NOMO-1 treated with DMSO at 0.1 percent for 48 hours (cell line): ENCODE results near the gene ZNHIT1.

Experiments
- DNase-seq: peaks from one replicate; lab custom pipeline; 2025; ENCODE audit not compliant: unreplicated experiment; lab: John Stamatoyannopoulos, UW

The ZNHIT1 gene

GRCh38 chr7:101217388-101218235, at the start of gene ZNHIT1, which contains the start of gene PLOD3:
TSS of gene ZNHIT1 (plus strand) at chr7:101218165. CDS start at chr7:101218196, 31 bp downstream.
TSS of gene PLOD3 (minus strand) at chr7:101217581. CDS start at chr7:101217274, 307 bp downstream.
- peak; percentile 99 for DNase-seq

- DNase-seq = no peak
Observed at GRCh38 chr7:101168412-101169049, 49.4 kb upstream of the ZNHIT1 start.

GRCh38 chr7:101169110-101169837, 48.7 kb upstream of the ZNHIT1 start:
- DNase-seq = no peak

GRCh38 chr7:101169838-101170551, 48.0 kb upstream of the ZNHIT1 start:
- DNase-seq = peak; percentile 68

- no peak for DNase-seq
Observed at GRCh38 chr7:101170617-101171441, 47.1 kb upstream of the ZNHIT1 start.

GRCh38 chr7:101171442-101171837, 46.5 kb upstream of the ZNHIT1 start:
- no peak for DNase-seq

GRCh38 chr7:101172005-101172853, 45.7 kb upstream of the ZNHIT1 start:
- DNase-seq = no peak

GRCh38 chr7:101172854-101173751, 44.9 kb upstream of the ZNHIT1 start:
- DNase-seq = no peak

- DNase-seq = peak; percentile 59
Observed at GRCh38 chr7:101173752-101174244, 44.2 kb upstream of the ZNHIT1 start.

GRCh38 chr7:101174322-101174854, 43.6 kb upstream of the ZNHIT1 start:
- DNase-seq = no peak

- DNase-seq = no peak
Observed at GRCh38 chr7:101175664-101176063, 42.3 kb upstream of the ZNHIT1 start.

- DNase-seq = no peak
Observed at GRCh38 chr7:101177644-101178043, 40.3 kb upstream of the ZNHIT1 start.

GRCh38 chr7:101179117-101179516, 38.8 kb upstream of the ZNHIT1 start:
- DNase-seq = no peak

- DNase-seq = no peak
Observed at GRCh38 chr7:101179713-101180112, 38.3 kb upstream of the ZNHIT1 start.

- DNase-seq = no peak
Observed at GRCh38 chr7:101180130-101180755, 37.7 kb upstream of the ZNHIT1 start, which contains the start of gene NAT16. TSS of gene NAT16 (minus strand) at chr7:101180293. CDS start at chr7:101174807, 5,486 bp downstream.

- DNase-seq = no peak
Observed at GRCh38 chr7:101185258-101185839, 32.6 kb upstream of the ZNHIT1 start.

- DNase-seq = no peak
Observed at GRCh38 chr7:101186194-101186593, 31.8 kb upstream of the ZNHIT1 start.
